GM12873 (cell line): Measurements from ENCODE around the gene DSTN.

Source experiments
- CTCF ChIP-seq: IDR thresholded peaks from 2 replicates; pipeline ENCODE4 v1.5.1; 2012; ENCODE audit warnings: low read depth, mild to moderate bottlenecking, moderate library complexity, low read length, control low read depth; ENCODE audit not compliant: insufficient read depth; ENCODE audit errors: missing control alignments

The DSTN gene

GRCh38 chr20:17570347-17571152, 675 bp downstream of the DSTN start:
- TF ChIP-seq CTCF: no peak

- TF ChIP-seq CTCF: no peak
Measured at GRCh38 chr20:17571153-17571527, 1.3 kb downstream of the DSTN start.

- no peak for TF ChIP-seq CTCF
Measured at GRCh38 chr20:17572034-17572638, 2.3 kb downstream of the DSTN start.

GRCh38 chr20:17573463-17573862, 3.6 kb downstream of the DSTN start:
- no peak for TF ChIP-seq CTCF

- TF ChIP-seq CTCF: no peak
Measured at GRCh38 chr20:17576215-17576614, 6.3 kb downstream of the DSTN start.

GRCh38 chr20:17579369-17580039, 9.6 kb downstream of the DSTN start:
- no peak for TF ChIP-seq CTCF

- no peak for TF ChIP-seq CTCF
Measured at GRCh38 chr20:17580895-17581294, 11.0 kb downstream of the DSTN start.
